Uterus (tissue), 2 donors: ENCODE data around the gene TIGD6.

ENCODE experiments used
- POLR2A ChIP-seq, 2 donors: fragments of 450-650 bp; IDR thresholded peaks; one replicate each; pipeline ENCODE4 v1.6.1; 2016; ENCODE audit warnings: antibody characterized with exemption in 2 of 2, mild to moderate bottlenecking in 1 of 2, moderate library complexity in 1 of 2
- TF ChIP-seq, protein P1 (sequence below), 4 experiments: fragments of 200-600 bp in 2 of 4; fragments of 450-650 bp in 2 of 4; sonication (generic) in 2 of 4; IDR thresholded peaks; one replicate each; pipeline ENCODE4 v1.5.1; 2016 to 2019; ENCODE audit warnings: antibody characterized with exemption in 4 of 4, mild to moderate bottlenecking in 2 of 4, moderate library complexity in 1 of 4

DNA sequence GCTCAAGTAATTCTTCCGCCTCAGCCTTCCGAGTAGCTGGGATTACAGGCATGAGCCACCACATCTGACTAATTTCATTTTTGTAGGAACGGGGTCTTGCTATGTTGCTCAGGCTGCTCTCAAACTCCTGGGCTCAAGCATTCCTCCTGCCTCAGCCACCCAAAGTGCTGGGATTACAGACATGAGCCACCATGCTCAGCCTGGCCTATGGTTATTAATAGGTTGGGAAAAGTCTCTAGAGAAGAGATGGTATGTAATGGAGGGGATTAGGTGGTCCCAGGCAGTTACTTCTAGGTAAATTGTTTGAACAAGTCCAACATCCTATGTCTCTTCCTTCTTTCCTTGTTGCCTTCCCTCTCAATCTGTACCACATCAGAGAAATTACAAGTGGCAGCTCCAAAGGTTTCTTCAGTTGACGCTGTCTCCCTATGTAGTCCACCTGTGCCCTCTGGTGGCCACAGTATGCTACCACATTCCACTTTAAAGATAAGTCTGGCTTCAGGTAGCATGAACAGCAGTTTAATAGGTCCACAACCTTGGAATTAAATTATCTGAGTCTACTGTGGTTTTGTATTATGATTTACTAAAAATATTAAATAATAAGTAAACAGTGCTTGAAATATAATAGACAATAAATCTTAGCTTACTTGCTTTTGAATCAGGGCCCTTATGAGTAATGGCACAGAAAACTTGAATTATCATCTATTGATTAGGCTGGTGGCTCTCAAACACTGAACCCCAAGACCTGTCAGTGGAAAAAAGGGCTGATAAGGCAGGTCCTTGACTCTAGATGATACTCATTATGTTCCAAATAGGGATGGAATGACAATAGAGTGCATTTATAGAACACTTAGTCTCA lies 9.7 kb downstream of the TIGD6 start:
- TF ChIP-seq, protein P1, sequence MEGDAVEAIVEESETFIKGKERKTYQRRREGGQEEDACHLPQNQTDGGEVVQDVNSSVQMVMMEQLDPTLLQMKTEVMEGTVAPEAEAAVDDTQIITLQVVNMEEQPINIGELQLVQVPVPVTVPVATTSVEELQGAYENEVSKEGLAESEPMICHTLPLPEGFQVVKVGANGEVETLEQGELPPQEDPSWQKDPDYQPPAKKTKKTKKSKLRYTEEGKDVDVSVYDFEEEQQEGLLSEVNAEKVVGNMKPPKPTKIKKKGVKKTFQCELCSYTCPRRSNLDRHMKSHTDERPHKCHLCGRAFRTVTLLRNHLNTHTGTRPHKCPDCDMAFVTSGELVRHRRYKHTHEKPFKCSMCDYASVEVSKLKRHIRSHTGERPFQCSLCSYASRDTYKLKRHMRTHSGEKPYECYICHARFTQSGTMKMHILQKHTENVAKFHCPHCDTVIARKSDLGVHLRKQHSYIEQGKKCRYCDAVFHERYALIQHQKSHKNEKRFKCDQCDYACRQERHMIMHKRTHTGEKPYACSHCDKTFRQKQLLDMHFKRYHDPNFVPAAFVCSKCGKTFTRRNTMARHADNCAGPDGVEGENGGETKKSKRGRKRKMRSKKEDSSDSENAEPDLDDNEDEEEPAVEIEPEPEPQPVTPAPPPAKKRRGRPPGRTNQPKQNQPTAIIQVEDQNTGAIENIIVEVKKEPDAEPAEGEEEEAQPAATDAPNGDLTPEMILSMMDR (IDR thresholded peaks at IDR 0.05), result peak; percentile 85 to 89 (median 88)
- no peak for TF ChIP-seq POLR2A (IDR thresholded peaks at IDR 0.05)
